Activated T-helper 1 cell treated with anti-CD3 and anti-CD28 coated beads, Interleukin-12 subunit alpha, Interleukin-12 subunit beta, Interleukin-2, Interleukin-4 antibody, amounts not matched to agents 30 ng/mL and 10 ng/mL and 1 ng/mL, durations not matched to agents 14 hours and 24 hours and 36 hours (primary cell): Measurements from ENCODE around the gene INO80C. TPM values are rescaled to one million over a fixed set of nuclear protein-coding genes. Genes with fewer than 3 reads are reported as not detected.

Experiments
- DNase-seq: peaks from one replicate; pipeline ENCODE4 v3.0.0; 2021; ENCODE audit warnings: low spot score
- H3K27ac Mint-ChIP-seq: one replicate; pipeline ENCODE4 v1.8.0; 2021; ENCODE audit warnings: mild to moderate bottlenecking, mixed read lengths
- H3K27me3 Mint-ChIP-seq: one replicate; pipeline ENCODE4 v1.8.0; 2022; ENCODE audit warnings: mild to moderate bottlenecking, moderate library complexity, mixed read lengths; ENCODE audit not compliant: insufficient read depth
- H3K36me3 Mint-ChIP-seq: one replicate; pipeline ENCODE4 v1.8.0; 2021; ENCODE audit warnings: low read depth, mixed read lengths
- H3K4me1 Mint-ChIP-seq: one replicate; pipeline ENCODE4 v1.8.0; 2021; ENCODE audit warnings: low read depth, mixed read lengths
- H3K4me3 Mint-ChIP-seq: one replicate; pipeline ENCODE4 v1.8.0; 2021; ENCODE audit warnings: mild to moderate bottlenecking, moderate library complexity, mixed read lengths
- H3K9me3 Mint-ChIP-seq: one replicate; pipeline ENCODE4 v1.8.0; 2021; ENCODE audit warnings: mixed read lengths
- intact Hi-C: fragments of 100-400 bp; cut with micrococcal nuclease; formaldehyde crosslinking; loops from one replicate; pipeline ENCODE4 v1.15.1; 2024
- total RNA-seq: library from RNA; stranded (reverse); gene quantifications from 2 replicates; pipeline ENCODE4 v1.2.3, GENCODE V29; 2022

Gene INO80C, protein sequence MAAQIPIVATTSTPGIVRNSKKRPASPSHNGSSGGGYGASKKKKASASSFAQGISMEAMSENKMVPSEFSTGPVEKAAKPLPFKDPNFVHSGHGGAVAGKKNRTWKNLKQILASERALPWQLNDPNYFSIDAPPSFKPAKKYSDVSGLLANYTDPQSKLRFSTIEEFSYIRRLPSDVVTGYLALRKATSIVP
- total RNA-seq = 35.2 and 43.7 TPM in 2 replicates

GRCh38 chr18:35497370-35498197 lies at the start of gene INO80C:
Gene INO80C (minus strand): TSS chr18:35497960. CDS start chr18:35497874, 86 bp downstream.
- peak within 1 kb of the TSS; percentile 92 for H3K4me3 Mint-ChIP-seq
- H3K27me3 Mint-ChIP-seq = no peaks in the 10 kb centered on the region
- H3K36me3 Mint-ChIP-seq = peaks cover 7% of the 10 kb centered on the region
- DNase-seq = peak; percentile 92
- H3K4me1 Mint-ChIP-seq = peaks cover 44% of the 10 kb centered on the region
- intact Hi-C loops = loop anchor here (1.0 to 5.0 kb wide), 17 partner anchors 13 to 1331 kb away; partner anchors contain the start of genes ELP2, KIAA1328, MAPRE2 and RPRD1A
- H3K27ac Mint-ChIP-seq = peak within 1 kb of the TSS; percentile 98
- H3K9me3 Mint-ChIP-seq = no peaks in the 10 kb centered on the region

DNA sequence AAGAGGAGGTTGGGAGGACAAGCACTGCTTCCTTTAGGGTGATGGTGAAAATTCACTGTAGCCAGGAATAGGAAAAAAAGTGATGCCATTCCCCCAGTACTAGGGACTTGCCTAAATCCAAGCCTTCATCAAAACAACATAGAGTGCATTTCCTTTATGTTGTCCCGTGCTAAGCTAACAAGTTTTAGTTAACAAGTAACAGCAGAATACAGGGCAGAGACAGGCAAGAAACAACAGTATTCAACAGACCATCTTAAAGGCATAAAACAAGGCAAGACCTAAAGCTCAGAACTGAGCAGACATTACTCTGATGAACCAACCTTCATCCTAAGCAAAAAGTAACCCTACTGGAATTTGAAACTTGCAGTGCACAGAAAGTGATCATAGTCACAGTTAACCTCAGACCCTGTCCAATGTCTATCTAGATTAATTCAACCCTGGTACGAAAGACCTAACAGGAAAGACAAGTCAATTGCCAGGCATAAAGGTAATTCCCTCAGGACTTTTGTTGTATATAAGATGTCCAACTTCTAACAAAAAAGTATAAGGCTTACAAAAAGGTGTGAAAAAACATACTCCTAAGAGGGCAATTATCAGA lies 49.3 kb upstream of the INO80C start:
- Mint-ChIP-seq H3K9me3 (peaks cover 14% of the 10 kb centered on the region), H3K4me1 (no peaks in the 10 kb centered on the region), H3K4me3 (no peak overlapping the region), H3K27ac (no peak overlapping the region), H3K36me3 (no peaks in the 10 kb centered on the region), H3K27me3 (peaks cover 3% of the 10 kb centered on the region)
- intact Hi-C loops = no loop called here
- no peak for DNase-seq

GRCh38 chr18:35542356-35542755 lies 44.6 kb upstream of the INO80C start:
- Mint-ChIP-seq H3K27ac (no peak overlapping the region), H3K4me1 (no peaks in the 10 kb centered on the region), H3K4me3 (no peak overlapping the region), H3K27me3 (peaks cover 5% of the 10 kb centered on the region), H3K9me3 (peaks cover 12% of the 10 kb centered on the region), H3K36me3 (no peaks in the 10 kb centered on the region)
- intact Hi-C loops = no loop called here
- no peak for DNase-seq

DNA sequence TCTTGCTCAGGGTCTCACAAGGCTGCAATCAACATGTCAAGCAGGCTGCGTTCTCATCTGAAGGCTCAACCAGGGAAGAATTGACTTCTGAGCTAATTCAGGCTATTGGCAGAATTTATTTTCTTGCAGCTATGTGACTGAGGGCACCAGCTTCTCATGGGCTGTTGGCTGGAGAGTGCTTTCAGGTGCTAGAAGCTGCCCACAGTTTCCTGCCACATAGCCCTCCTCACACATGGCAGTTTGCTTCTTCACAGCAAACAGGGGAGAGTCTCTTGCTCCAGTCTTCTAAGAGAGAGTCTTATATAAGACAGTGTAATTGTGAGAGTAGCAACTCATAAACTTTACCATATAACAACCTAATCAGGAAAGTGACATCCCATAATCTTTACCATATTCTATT lies 37.5 kb upstream of the INO80C start:
- intact Hi-C loops = no loop called here
- no peaks in the 10 kb centered on the region for H3K36me3 Mint-ChIP-seq
- peaks cover 15% of the 10 kb centered on the region for H3K9me3 Mint-ChIP-seq
- H3K27me3 Mint-ChIP-seq = peaks cover 25% of the 10 kb centered on the region
- H3K4me3 Mint-ChIP-seq = no peak overlapping the region
- no peaks in the 10 kb centered on the region for H3K4me1 Mint-ChIP-seq
- no peak for DNase-seq
- no peak overlapping the region for H3K27ac Mint-ChIP-seq

DNA sequence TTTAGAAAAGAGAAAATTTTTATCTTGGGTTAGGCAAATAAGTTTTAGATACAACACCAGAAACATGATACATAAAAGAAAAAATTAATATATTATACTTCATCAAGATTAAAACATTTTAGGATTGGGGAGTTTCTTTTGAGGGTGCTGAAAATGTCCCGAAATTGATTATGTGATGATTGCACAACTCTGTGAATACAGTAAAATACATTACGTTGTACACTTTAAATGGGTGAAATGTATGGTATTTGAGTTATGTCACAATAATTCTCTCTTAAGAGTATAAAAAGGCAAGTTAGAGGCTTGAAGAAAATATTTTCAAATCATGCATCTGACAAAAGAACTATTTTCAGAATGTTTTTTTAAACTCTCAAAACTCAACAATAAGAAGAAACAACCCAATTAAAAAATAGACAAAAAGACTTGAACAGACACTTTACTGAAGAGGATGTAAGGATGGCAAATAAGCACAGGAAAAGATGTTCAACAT lies 36.2 kb upstream of the INO80C start:
- Mint-ChIP-seq H3K27me3 (peaks cover 24% of the 10 kb centered on the region), H3K36me3 (no peaks in the 10 kb centered on the region), H3K9me3 (peaks cover 15% of the 10 kb centered on the region), H3K4me1 (no peaks in the 10 kb centered on the region), H3K27ac (no peak overlapping the region), H3K4me3 (no peak overlapping the region)
- no peak for DNase-seq
- intact Hi-C loops = no loop called here

- DNase-seq = no peak
- Mint-ChIP-seq H3K36me3 (no peaks in the 10 kb centered on the region), H3K27me3 (peaks cover 16% of the 10 kb centered on the region), H3K9me3 (peaks cover 9% of the 10 kb centered on the region), H3K4me3 (no peak overlapping the region), H3K27ac (no peak overlapping the region), H3K4me1 (peaks cover 11% of the 10 kb centered on the region)
- intact Hi-C loops = no loop called here
Measured at GRCh38 chr18:35528749-35529274, 31.1 kb upstream of the INO80C start.

DNA sequence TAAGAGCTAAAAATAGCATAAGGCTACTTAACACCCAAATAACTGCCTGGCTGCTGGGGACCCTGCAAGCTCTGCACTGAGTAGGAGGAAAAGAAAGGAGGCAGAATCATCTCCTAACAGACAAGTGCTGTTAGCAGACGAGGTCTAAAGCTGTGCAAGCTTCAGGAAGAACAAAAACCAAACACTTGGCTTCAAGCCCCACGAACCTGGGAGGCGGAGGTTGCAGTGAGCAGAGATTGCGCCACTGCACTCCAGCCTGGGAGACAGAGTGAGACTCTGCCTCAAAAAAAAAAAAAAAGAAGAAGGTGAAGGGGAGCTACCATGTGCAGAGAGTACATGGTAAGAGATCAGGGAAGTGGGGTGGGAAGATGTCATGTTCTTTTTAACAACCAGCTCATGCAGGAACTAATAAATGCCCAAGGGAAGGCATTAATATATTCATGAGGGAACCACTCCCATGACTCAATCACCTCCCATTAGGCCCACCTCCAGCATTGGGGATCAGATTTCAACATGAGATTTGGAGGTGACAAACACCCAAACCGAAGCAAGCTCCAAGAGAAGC lies 28.8 kb upstream of the INO80C start:
- Mint-ChIP-seq H3K9me3 (peaks cover 9% of the 10 kb centered on the region), H3K4me1 (peaks cover 11% of the 10 kb centered on the region), H3K4me3 (no peak overlapping the region), H3K27me3 (peaks cover 6% of the 10 kb centered on the region), H3K27ac (no peak overlapping the region), H3K36me3 (no peaks in the 10 kb centered on the region)
- DNase-seq = no peak
- intact Hi-C loops = no loop called here

DNA sequence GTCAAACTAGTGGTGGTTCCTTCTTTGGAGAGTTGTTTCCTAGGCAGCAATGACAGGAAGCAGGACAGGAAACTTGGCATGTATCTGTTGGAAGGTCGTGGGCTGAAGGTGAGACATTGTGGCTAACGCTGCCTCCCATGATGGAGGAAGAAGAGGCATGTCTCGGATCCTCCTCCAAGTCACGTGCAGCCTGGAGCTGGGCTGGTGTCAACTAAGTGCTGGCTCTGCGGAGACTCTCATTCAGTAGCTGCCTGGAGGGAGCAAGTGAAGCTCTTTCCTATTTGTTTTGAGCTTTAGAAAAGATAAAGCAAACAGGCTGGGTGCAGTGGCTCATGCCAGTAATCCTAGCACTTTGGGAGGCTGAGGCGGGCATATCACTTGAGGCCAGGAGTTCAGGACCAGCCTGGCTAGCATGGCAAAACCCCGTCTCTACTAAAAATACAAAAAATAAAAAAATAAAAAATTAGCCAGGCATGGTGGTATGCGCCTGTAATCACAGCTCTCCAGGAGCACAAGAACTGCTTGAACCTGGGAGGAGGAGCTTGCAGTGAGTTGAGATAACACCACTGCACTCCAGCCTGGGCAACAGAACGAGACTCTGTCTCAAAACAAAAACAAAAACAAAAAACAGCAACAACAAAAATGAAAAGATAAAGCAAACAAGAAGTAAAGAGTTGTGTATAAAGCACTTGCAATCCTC lies 28.2 kb upstream of the INO80C start:
- no peak for DNase-seq
- peaks cover 6% of the 10 kb centered on the region for H3K27me3 Mint-ChIP-seq
- no peak overlapping the region for H3K27ac Mint-ChIP-seq
- intact Hi-C loops = no loop called here
- H3K4me3 Mint-ChIP-seq = no peak overlapping the region
- peaks cover 5% of the 10 kb centered on the region for H3K9me3 Mint-ChIP-seq
- no peaks in the 10 kb centered on the region for H3K36me3 Mint-ChIP-seq
- H3K4me1 Mint-ChIP-seq = peaks cover 11% of the 10 kb centered on the region

DNA sequence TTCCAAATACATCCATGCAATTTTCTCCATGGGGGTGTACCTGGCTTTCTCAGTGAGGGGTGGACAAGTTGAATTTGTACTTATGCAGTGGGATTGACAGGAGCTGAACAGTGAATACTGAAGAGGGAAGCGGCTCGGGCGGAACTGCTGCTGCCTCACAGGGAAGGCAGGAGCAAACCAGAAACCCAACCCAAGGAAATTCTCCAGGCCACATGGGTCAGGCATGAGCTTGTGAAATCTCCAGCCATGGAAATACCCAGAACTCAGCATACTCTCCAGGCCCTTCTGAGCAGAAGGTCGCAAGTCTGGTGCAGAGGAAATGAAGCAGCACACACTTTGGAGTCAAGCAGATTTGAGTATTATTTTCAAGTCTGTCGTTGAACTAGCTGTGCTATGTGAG lies 26.5 kb upstream of the INO80C start:
- intact Hi-C loops = no loop called here

GRCh38 chr18:35522130-35522959 lies 24.6 kb upstream of the INO80C start:
- intact Hi-C loops = no loop called here
- Mint-ChIP-seq H3K4me1 (peaks cover 11% of the 10 kb centered on the region), H3K4me3 (no peak overlapping the region), H3K27ac (no peak overlapping the region), H3K9me3 (no peaks in the 10 kb centered on the region), H3K36me3 (no peaks in the 10 kb centered on the region), H3K27me3 (peaks cover 2% of the 10 kb centered on the region)
- no peak for DNase-seq

More for the DNA sequence above, 26.5 kb upstream of the INO80C start:
- Mint-ChIP-seq H3K27me3 (peaks cover 4% of the 10 kb centered on the region), H3K27ac (no peak overlapping the region), H3K36me3 (no peaks in the 10 kb centered on the region), H3K9me3 (no peaks in the 10 kb centered on the region), H3K4me1 (peaks cover 11% of the 10 kb centered on the region), H3K4me3 (no peak overlapping the region)
- no peak for DNase-seq

- Mint-ChIP-seq H3K4me3 (no peak overlapping the region), H3K9me3 (no peaks in the 10 kb centered on the region), H3K36me3 (no peaks in the 10 kb centered on the region), H3K4me1 (peaks cover 8% of the 10 kb centered on the region), H3K27me3 (peaks cover 2% of the 10 kb centered on the region), H3K27ac (no peak overlapping the region)
- no peak for DNase-seq
- intact Hi-C loops = no loop called here
Measured at GRCh38 chr18:35521133-35521532, 23.4 kb upstream of the INO80C start.
